ENCODE measurements around the gene SLC25A45. TPM values are rescaled to one million over a fixed set of nuclear protein-coding genes. Genes with fewer than 3 reads are reported as not detected.

The SLC25A45 gene
- polyA plus RNA-seq, 1 donor (not counting 4 experiments of a cell fraction or from before 2014, with no cell fraction given), result 0.20 TPM

GRCh38 chr11:65425971-65426838, 43.8 kb upstream of the SLC25A45 start:
- Histone ChIP-seq H4K20me1 (ENCODE audit: control insufficient read depth, extremely low read depth, insufficient read depth, low read length) (peaks cover 60% of the 10 kb centered on the region), H2AFZ (ENCODE audit: control insufficient read depth, low read length) (no peak overlapping the region), H3K36me3 (ENCODE audit: control insufficient read depth in 2 of 2, extremely low read depth in 1 of 2, insufficient read depth in 2 of 2, low read length in 2 of 2) (peaks cover 0 to 26% of the 10 kb centered on the region in 2 experiments), H3K4me3 (ENCODE audit: control insufficient read depth in 2 of 3, extremely low read depth in 1 of 3, insufficient read depth in 2 of 3, low read depth in 1 of 3, low read length in 3 of 3) (peak overlapping the region; percentile 74 to 97 (median 93)), H3K4me2 (ENCODE audit: control insufficient read depth, extremely low read depth, insufficient read depth, low read depth, low read length) (peak overlapping the region; percentile 96), H3K9me1 (ENCODE audit: control insufficient read depth, extremely low read depth, insufficient read depth, low read length) (no peaks in the 10 kb centered on the region), H3K9ac (ENCODE audit: control insufficient read depth, extremely low read depth, insufficient read depth, low read length) (peak overlapping the region; percentile 100), H3K79me2 (ENCODE audit: control insufficient read depth, insufficient read depth, low read length) (peaks cover 69% of the 10 kb centered on the region), H3K27ac (ENCODE audit: control insufficient read depth, insufficient read depth, low read length) (peak overlapping the region; percentile 99), H3K27me3 (ENCODE audit: control insufficient read depth, extremely low read depth, insufficient read depth, low read length) (no peaks in the 10 kb centered on the region), H3K9me3 (ENCODE audit: control insufficient read depth, low read depth, low read length) (no peaks in the 10 kb centered on the region), H3K4me1 (ENCODE audit: control insufficient read depth, extremely low read depth, insufficient read depth, low read length) (peaks cover 45% of the 10 kb centered on the region)
- DNase-seq (ENCODE audit: low read depth, low spot score) (no peak), FAIRE-seq (no peak)
- dilution Hi-C loops (cut with MboI; ENCODE audit: extremely low pct_ligation_motif_present, low sequenced_read_pairs), result no loop called here
- TF ChIP-seq EZH2 (IDR thresholded peaks at IDR 0.05; ENCODE audit: low read length) (no peak), CTCF (optimal IDR thresholded peaks at IDR 0.05 in 1 of 3, IDR thresholded peaks at IDR 0.05 in 1 of 3, conservative IDR thresholded peaks at IDR 0.05 in 1 of 3; ENCODE audit: extremely low read depth in 1 of 3, insufficient read depth in 2 of 3, low read length in 3 of 3) (no peak)

GRCh38 chr11:65425105-65425970, 42.9 kb upstream of the SLC25A45 start:
- dilution Hi-C loops (cut with MboI; ENCODE audit: extremely low pct_ligation_motif_present, low sequenced_read_pairs), result no loop called here

More at GRCh38 chr11:65425105-65425970, 42.9 kb upstream of the SLC25A45 start:
- Histone ChIP-seq H3K27ac (ENCODE audit: control insufficient read depth, insufficient read depth, low read length) (peak overlapping the region; percentile 99), H3K27me3 (ENCODE audit: control insufficient read depth, extremely low read depth, insufficient read depth, low read length) (no peaks in the 10 kb centered on the region), H3K9me3 (ENCODE audit: control insufficient read depth, low read depth, low read length) (no peaks in the 10 kb centered on the region), H3K4me1 (ENCODE audit: control insufficient read depth, extremely low read depth, insufficient read depth, low read length) (peaks cover 48% of the 10 kb centered on the region), H3K4me3 (ENCODE audit: control insufficient read depth in 2 of 3, extremely low read depth in 1 of 3, insufficient read depth in 2 of 3, low read depth in 1 of 3, low read length in 3 of 3) (peak overlapping the region; percentile 74 to 97 (median 93)), H3K4me2 (ENCODE audit: control insufficient read depth, extremely low read depth, insufficient read depth, low read depth, low read length) (peak overlapping the region; percentile 96), H3K79me2 (ENCODE audit: control insufficient read depth, insufficient read depth, low read length) (peaks cover 66% of the 10 kb centered on the region), H3K36me3 (ENCODE audit: control insufficient read depth in 2 of 2, extremely low read depth in 1 of 2, insufficient read depth in 2 of 2, low read length in 2 of 2) (peaks cover 0 to 23% of the 10 kb centered on the region in 2 experiments), H3K9ac (ENCODE audit: control insufficient read depth, extremely low read depth, insufficient read depth, low read length) (peak overlapping the region; percentile 100), H3K9me1 (ENCODE audit: control insufficient read depth, extremely low read depth, insufficient read depth, low read length) (no peaks in the 10 kb centered on the region), H4K20me1 (ENCODE audit: control insufficient read depth, extremely low read depth, insufficient read depth, low read length) (peaks cover 58% of the 10 kb centered on the region), H2AFZ (ENCODE audit: control insufficient read depth, low read length) (no peak overlapping the region)
- DNase-seq (ENCODE audit: low read depth, low spot score), result no peak
- no peak for FAIRE-seq
- TF ChIP-seq CTCF (optimal IDR thresholded peaks at IDR 0.05 in 1 of 3, IDR thresholded peaks at IDR 0.05 in 1 of 3, conservative IDR thresholded peaks at IDR 0.05 in 1 of 3; ENCODE audit: extremely low read depth in 1 of 3, insufficient read depth in 2 of 3, low read length in 3 of 3), result peak; percentile 6 to 24 (median 12)
- TF ChIP-seq EZH2 (IDR thresholded peaks at IDR 0.05; ENCODE audit: low read length), result no peak

Measured in keratinocyte (primary cell).